HepG2 (cell line): ENCODE data around the gene MEIOB. TPM values are rescaled to one million over a fixed set of nuclear protein-coding genes. Genes with fewer than 3 reads are reported as not detected.

Experiments used
- KDM5B ChIP-seq: sonication (generic); formaldehyde crosslinking; IDR thresholded peaks from 2 replicates; pipeline ENCODE4 v1.4.0; 2020; ENCODE audit warnings: missing genetic modification reagents, mild to moderate bottlenecking, borderline replicate concordance
- RERE ChIP-seq: IDR thresholded peaks from 2 replicates; pipeline ENCODE4 v1.6.1; 2016; ENCODE audit warnings: low read depth, missing genetic modification reagents, missing compliant biosample characterization
- ZNF282 ChIP-seq: fragments of 450-650 bp; IDR thresholded peaks from 2 replicates; pipeline ENCODE4 v1.6.1; 2018; ENCODE audit not compliant: partially characterized antibody
- ZNF670 ChIP-seq: sonication (generic); formaldehyde crosslinking; IDR thresholded peaks from 2 replicates; pipeline ENCODE4 v1.8.0; 2022; ENCODE audit warnings: mild to moderate bottlenecking, missing genetic modification reagents, borderline replicate concordance
- polyA plus RNA-seq, 8 experiments: library from polyadenylated mRNA; depleted of rRNA in 3 of 8; stranded (reverse) in 7 of 8; unstranded in 1 of 8; fragments of >200 nt; fragmentation: Illumina TruSeq in 4 of 8; extraction: Trizol in 4 of 8; gene quantifications; 2 replicates each; pipeline versions ENCODE4 v1.2.1 to v1.2.3, GENCODE V29; 2011 to 2016; ENCODE audit warnings: low read depth in 4 of 8, missing spikeins in 1 of 8, mixed read lengths in 1 of 8; ENCODE audit not compliant: insufficient read depth in 1 of 8
- total RNA-seq, 5 experiments: library from RNA; depleted of rRNA; stranded (reverse); fragments of >200 nt; fragmentation: Illumina TruSeq; extraction: Trizol; gene quantifications; 2 replicates each; pipeline ENCODE4 v1.2.3, GENCODE V29; 2016; ENCODE audit warnings: low read depth in 1 of 5
- TF ChIP-seq, protein P1 (sequence below): sonication (generic); formaldehyde crosslinking; IDR thresholded peaks from 2 replicates; pipeline ENCODE4 v1.5.0; 2020; ENCODE audit warnings: mild to moderate bottlenecking, missing genetic modification reagents, borderline replicate concordance
- TF ChIP-seq, protein P2 (sequence below), 2 experiments: sonication (generic) in 1 of 2; formaldehyde crosslinking in 1 of 2; IDR thresholded peaks; 2 replicates each; pipeline versions ENCODE4 v1.5.1 to v1.6.1; 2011 to 2020; ENCODE audit warnings: borderline replicate concordance in 1 of 2, low read depth in 1 of 2, low read length in 1 of 2, mild to moderate bottlenecking in 1 of 2, missing genetic modification reagents in 1 of 2, moderate library complexity in 1 of 2

Gene MEIOB
- total and polyA plus RNA-seq, 2 of the 13 experiments (the other 11 are each of a cell fraction or from before 2014, with no cell fraction given) = 0.17 TPM; not detected in 1

- TF ChIP-seq, protein P1, sequence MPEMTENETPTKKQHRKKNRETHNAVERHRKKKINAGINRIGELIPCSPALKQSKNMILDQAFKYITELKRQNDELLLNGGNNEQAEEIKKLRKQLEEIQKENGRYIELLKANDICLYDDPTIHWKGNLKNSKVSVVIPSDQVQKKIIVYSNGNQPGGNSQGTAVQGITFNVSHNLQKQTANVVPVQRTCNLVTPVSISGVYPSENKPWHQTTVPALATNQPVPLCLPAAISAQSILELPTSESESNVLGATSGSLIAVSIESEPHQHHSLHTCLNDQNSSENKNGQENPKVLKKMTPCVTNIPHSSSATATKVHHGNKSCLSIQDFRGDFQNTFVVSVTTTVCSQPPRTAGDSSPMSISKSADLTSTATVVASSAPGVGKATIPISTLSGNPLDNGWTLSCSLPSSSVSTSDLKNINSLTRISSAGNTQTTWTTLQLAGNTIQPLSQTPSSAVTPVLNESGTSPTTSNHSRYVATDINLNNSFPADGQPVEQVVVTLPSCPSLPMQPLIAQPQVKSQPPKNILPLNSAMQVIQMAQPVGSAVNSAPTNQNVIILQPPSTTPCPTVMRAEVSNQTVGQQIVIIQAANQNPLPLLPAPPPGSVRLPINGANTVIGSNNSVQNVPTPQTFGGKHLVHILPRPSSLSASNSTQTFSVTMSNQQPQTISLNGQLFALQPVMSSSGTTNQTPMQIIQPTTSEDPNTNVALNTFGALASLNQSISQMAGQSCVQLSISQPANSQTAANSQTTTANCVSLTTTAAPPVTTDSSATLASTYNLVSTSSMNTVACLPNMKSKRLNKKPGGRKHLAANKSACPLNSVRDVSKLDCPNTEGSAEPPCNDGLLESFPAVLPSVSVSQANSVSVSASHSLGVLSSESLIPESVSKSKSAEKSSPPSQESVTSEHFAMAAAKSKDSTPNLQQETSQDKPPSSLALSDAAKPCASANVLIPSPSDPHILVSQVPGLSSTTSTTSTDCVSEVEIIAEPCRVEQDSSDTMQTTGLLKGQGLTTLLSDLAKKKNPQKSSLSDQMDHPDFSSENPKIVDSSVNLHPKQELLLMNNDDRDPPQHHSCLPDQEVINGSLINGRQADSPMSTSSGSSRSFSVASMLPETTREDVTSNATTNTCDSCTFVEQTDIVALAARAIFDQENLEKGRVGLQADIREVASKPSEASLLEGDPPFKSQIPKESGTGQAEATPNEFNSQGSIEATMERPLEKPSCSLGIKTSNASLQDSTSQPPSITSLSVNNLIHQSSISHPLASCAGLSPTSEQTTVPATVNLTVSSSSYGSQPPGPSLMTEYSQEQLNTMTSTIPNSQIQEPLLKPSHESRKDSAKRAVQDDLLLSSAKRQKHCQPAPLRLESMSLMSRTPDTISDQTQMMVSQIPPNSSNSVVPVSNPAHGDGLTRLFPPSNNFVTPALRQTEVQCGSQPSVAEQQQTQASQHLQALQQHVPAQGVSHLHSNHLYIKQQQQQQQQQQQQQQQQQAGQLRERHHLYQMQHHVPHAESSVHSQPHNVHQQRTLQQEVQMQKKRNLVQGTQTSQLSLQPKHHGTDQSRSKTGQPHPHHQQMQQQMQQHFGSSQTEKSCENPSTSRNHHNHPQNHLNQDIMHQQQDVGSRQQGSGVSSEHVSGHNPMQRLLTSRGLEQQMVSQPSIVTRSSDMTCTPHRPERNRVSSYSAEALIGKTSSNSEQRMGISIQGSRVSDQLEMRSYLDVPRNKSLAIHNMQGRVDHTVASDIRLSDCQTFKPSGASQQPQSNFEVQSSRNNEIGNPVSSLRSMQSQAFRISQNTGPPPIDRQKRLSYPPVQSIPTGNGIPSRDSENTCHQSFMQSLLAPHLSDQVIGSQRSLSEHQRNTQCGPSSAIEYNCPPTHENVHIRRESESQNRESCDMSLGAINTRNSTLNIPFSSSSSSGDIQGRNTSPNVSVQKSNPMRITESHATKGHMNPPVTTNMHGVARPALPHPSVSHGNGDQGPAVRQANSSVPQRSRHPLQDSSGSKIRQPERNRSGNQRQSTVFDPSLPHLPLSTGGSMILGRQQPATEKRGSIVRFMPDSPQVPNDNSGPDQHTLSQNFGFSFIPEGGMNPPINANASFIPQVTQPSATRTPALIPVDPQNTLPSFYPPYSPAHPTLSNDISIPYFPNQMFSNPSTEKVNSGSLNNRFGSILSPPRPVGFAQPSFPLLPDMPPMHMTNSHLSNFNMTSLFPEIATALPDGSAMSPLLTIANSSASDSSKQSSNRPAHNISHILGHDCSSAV (CRISPR knock-in tag) = no peak
- TF ChIP-seq, protein P2, sequence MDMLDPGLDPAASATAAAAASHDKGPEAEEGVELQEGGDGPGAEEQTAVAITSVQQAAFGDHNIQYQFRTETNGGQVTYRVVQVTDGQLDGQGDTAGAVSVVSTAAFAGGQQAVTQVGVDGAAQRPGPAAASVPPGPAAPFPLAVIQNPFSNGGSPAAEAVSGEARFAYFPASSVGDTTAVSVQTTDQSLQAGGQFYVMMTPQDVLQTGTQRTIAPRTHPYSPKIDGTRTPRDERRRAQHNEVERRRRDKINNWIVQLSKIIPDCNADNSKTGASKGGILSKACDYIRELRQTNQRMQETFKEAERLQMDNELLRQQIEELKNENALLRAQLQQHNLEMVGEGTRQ (IDR thresholded peaks at IDR 0.05; ENCODE audit: low read depth, low read length) = no peak
- TF ChIP-seq, protein P2 (CRISPR knock-in tag; IDR thresholded peaks at IDR 0.05; ENCODE audit: borderline replicate concordance) = no peak
- no peak for TF ChIP-seq ZNF670
- no peak for TF ChIP-seq RERE (CRISPR knock-in tag)
- TF ChIP-seq KDM5B = no peak
- no peak for TF ChIP-seq ZNF282
Measured at GRCh38 chr16:1884155-1884760, 12.3 kb upstream of the MEIOB start (continued).
